HepG2 (cell line): Measurements from ENCODE around the gene LRIG1. TPM values are rescaled to one million over a fixed set of nuclear protein-coding genes. Genes with fewer than 3 reads are reported as not detected.

Experiments used
- ATAC-seq: fragments of 200-7000 bp; cut with Tn5 transposase; 3 replicates; pipeline ENCODE4 v1.9.1; 2020; ENCODE audit warnings: mild to moderate bottlenecking, moderate library complexity
- BruUV-seq: library from RNA; stranded (reverse); fragments of 400-500 nt; replicated peaks from 2 replicates; lab custom pipeline; 2021; lab: Mats Ljungman, UMichigan
- CTCF ChIA-PET: fragments of 300-600 bp; formaldehyde crosslinking; extraction: SDS; loops from one replicate; lab custom pipeline; 2021; ENCODE audit warnings: low total read pairs, inconsistent platforms, low intra/inter-chr PET ratio; lab: Yijun Ruan, JAX
- POLR2A ChIA-PET: fragments of 350-600 bp; sonication (Branson Sonifier 250); formaldehyde crosslinking; loops from one replicate; lab custom pipeline; 2020; ENCODE audit warnings: antibody characterized with exemption, inconsistent platforms; lab: Yijun Ruan, JAX
- DNase-seq: peaks from one replicate; pipeline ENCODE4 v3.0.0-alpha.2; 2015; ENCODE audit warnings: low spot score
- FAIRE-seq: peaks from 3 replicates; lab custom pipeline; 2011; peaks lifted over from hg19 to GRCh38; lab: Jason Lieb, UNC
- H2AFZ ChIP-seq: one replicate; pipeline ENCODE4 v1.6.1; 2011; ENCODE audit warnings: low read length, inconsistent platforms
- H3K27ac ChIP-seq: fragments of 300-600 bp; 3 replicates; pipeline ENCODE4 v1.8.0; 2011; ENCODE audit warnings: mixed run types, mild to moderate bottlenecking, mixed read lengths, low read length, inconsistent platforms; ENCODE audit not compliant: insufficient read depth; ENCODE audit errors: extremely low read length
- H3K27me3 ChIP-seq, 2 experiments: fragments of 200-600 bp in 1 of 2; 2 replicates in 1 of 2; 3 replicates in 1 of 2; pipeline versions ENCODE4 v1.6.0 to v1.8.0; 2011; ENCODE audit warnings: low read length in 2 of 2, mild to moderate bottlenecking in 2 of 2, moderate library complexity in 2 of 2, inconsistent platforms in 1 of 2; ENCODE audit not compliant: insufficient read depth in 2 of 2, control insufficient read depth in 1 of 2
- H3K36me3 ChIP-seq, 2 experiments: fragments of 200-600 bp in 1 of 2; replicated peaks in 1 of 2; 2 replicates in 1 of 2; 3 replicates in 1 of 2; pipeline versions ENCODE4 v1.5.1 to v1.8.0; 2011; ENCODE audit warnings: low read length in 2 of 2, inconsistent platforms in 1 of 2; ENCODE audit not compliant: insufficient read depth in 2 of 2, control insufficient read depth in 1 of 2
- H3K4me1 ChIP-seq: 2 replicates; pipeline ENCODE4 v1.5.1; 2012; ENCODE audit warnings: low read length, inconsistent platforms; ENCODE audit not compliant: insufficient read depth
- H3K4me2 ChIP-seq: 2 replicates; pipeline ENCODE4 v1.6.0; 2011; ENCODE audit warnings: low read depth, low read length, inconsistent platforms
- H3K4me3 ChIP-seq, 3 experiments: fragments of 200-600 bp in 1 of 3; sonication (generic), shearing (Covaris generic) in 1 of 3; replicated peaks in 1 of 3; 2 replicates each; pipeline ENCODE4 v1.5.1; 2011 to 2016; ENCODE audit warnings: low read length in 3 of 3, inconsistent platforms in 2 of 3, low read depth in 2 of 3, mild to moderate bottlenecking in 2 of 3, control low read depth in 1 of 3, mixed read lengths in 1 of 3; ENCODE audit not compliant: insufficient read depth in 1 of 3
- H3K79me2 ChIP-seq: one replicate; pipeline ENCODE4 v1.6.1; 2011; ENCODE audit warnings: low read length, inconsistent platforms; ENCODE audit not compliant: insufficient read depth
- H3K9ac ChIP-seq: 2 replicates; pipeline ENCODE4 v1.6.0; 2011; ENCODE audit warnings: mild to moderate bottlenecking, low read depth, low read length, inconsistent platforms; ENCODE audit not compliant: insufficient read depth
- H3K9me3 ChIP-seq: 2 replicates; pipeline ENCODE4 v1.5.1; 2012; ENCODE audit warnings: mild to moderate bottlenecking, low read length
- H4K20me1 ChIP-seq: 2 replicates; pipeline ENCODE4 v1.6.0; 2011; ENCODE audit warnings: inconsistent platforms, mild to moderate bottlenecking, low read length, moderate library complexity; ENCODE audit not compliant: insufficient read depth
- ATF7 ChIP-seq, 2 experiments: fragments of 450-650 bp in 1 of 2; sonication (generic) in 1 of 2; formaldehyde crosslinking in 1 of 2; IDR thresholded peaks; 2 replicates each; pipeline versions ENCODE4 v1.4.0 to v1.6.1; 2016 to 2020; ENCODE audit warnings: antibody characterized with exemption in 1 of 2, mild to moderate bottlenecking in 1 of 2, missing genetic modification reagents in 1 of 2
- CEBPB ChIP-seq: IDR thresholded peaks from 2 replicates; pipeline ENCODE4 v1.6.1; 2011; ENCODE audit warnings: low read depth, low read length, improper control_type of control experiment, borderline replicate concordance
- CEBPG ChIP-seq: IDR thresholded peaks from 2 replicates; pipeline ENCODE4 v1.6.1; 2016
- FOSL2 ChIP-seq: sonication (generic); formaldehyde crosslinking; IDR thresholded peaks from 2 replicates; pipeline ENCODE4 v1.4.0; 2020; ENCODE audit warnings: missing genetic modification reagents
- PBX2 ChIP-seq: IDR thresholded peaks from 2 replicates; pipeline ENCODE4 v1.6.1; 2016; ENCODE audit warnings: control low read depth
- ZBTB2 ChIP-seq: sonication (generic); formaldehyde crosslinking; IDR thresholded peaks from 2 replicates; pipeline ENCODE4 v1.8.0; 2022; ENCODE audit warnings: low read depth, missing genetic modification reagents
- ZSCAN25 ChIP-seq: sonication (generic); formaldehyde crosslinking; IDR thresholded peaks from 2 replicates; pipeline ENCODE4 v1.8.0; 2022; ENCODE audit warnings: mild to moderate bottlenecking, missing genetic modification reagents
- WGBS: methylation state at CpG from one replicate; pipeline ENCODE4 v1.1.6; 2017; ENCODE audit warnings: low lambda C conversion rate; 5-methylcytosine and 5-hydroxymethylcytosine counted together
- in situ Hi-C: cut with HindIII; loops from 2 replicates; pipeline ENCODE4 v1.10.0; 2017; ENCODE audit warnings: low pct_unique_long_range_greater_than_20kb; ENCODE audit not compliant: extremely low pct_ligation_motif_present
- intact Hi-C: fragments of 100-400 bp; cut with micrococcal nuclease; formaldehyde crosslinking; loops from one replicate; pipeline ENCODE4 v1.10.0; 2022; ENCODE audit not compliant: unreplicated experiment
- polyA plus RNA-seq, 8 experiments: library from polyadenylated mRNA; depleted of rRNA in 3 of 8; stranded (reverse) in 7 of 8; unstranded in 1 of 8; fragments of >200 nt; fragmentation: Illumina TruSeq in 4 of 8; extraction: Trizol in 4 of 8; gene quantifications; 2 replicates each; pipeline versions ENCODE4 v1.2.1 to v1.2.3, GENCODE V29; 2011 to 2016; ENCODE audit warnings: low read depth in 4 of 8, missing spikeins in 1 of 8, mixed read lengths in 1 of 8; ENCODE audit not compliant: insufficient read depth in 1 of 8
- total RNA-seq, 5 experiments: library from RNA; depleted of rRNA; stranded (reverse); fragments of >200 nt; fragmentation: Illumina TruSeq; extraction: Trizol; gene quantifications; 2 replicates each; pipeline ENCODE4 v1.2.3, GENCODE V29; 2016; ENCODE audit warnings: low read depth in 1 of 5

LRIG1 gene
- total and polyA plus RNA-seq, 2 of the 13 experiments (the other 11 are each of a cell fraction or from before 2014, with no cell fraction given) = 17.8 to 24.8 TPM

- DNase-seq (no peak), ATAC-seq (no peak), FAIRE-seq (no peak)
- no TSS peak for BruUV-seq
- Histone ChIP-seq H3K4me3 (no peak overlapping the region), H3K27me3 (no peaks in the 10 kb centered on the region), H3K79me2 (peaks cover 82% of the 10 kb centered on the region), H3K27ac (peak overlapping the region; percentile 22), H3K4me2 (no peak overlapping the region), H3K9me3 (no peaks in the 10 kb centered on the region), H2AFZ (no peak overlapping the region), H4K20me1 (no peaks in the 10 kb centered on the region), H3K9ac (no peak overlapping the region), H3K36me3 (no peaks in the 10 kb centered on the region), H3K4me1 (peaks cover 85% of the 10 kb centered on the region)
- ChIA-PET CTCF (no interaction called here), POLR2A (interaction anchor here (1.0 to 1.2 kb wide), 2 partner anchors 8 to 10 kb away, joined by 3 to 8 read pairs; no protein-coding TSS in a partner anchor)
- WGBS = 74% methylated on average over 12 of the region's 12 CpGs
- intact Hi-C loops = no loop called here
- TF ChIP-seq CEBPG (CRISPR knock-in tag) (peak; percentile 49; the same call in 1 of the 2 replicates), ZBTB2 (CRISPR knock-in tag) (no peak), ZSCAN25 (CRISPR knock-in tag) (no peak), FOSL2 (0 out of 2 replicates have a peak, but pooled peaks have one; percentile 5), ATF7 (IDR thresholded peaks at IDR 0.05) (no peak), ATF7 (CRISPR knock-in tag; IDR thresholded peaks at IDR 0.05) (no peak), PBX2 (CRISPR knock-in tag) (no peak), CEBPB (0 out of 2 replicates have a peak, but pooled peaks have one; percentile 39)
- in situ Hi-C loops = no loop called here
Observed at GRCh38 chr3:66472313-66473134, 28.3 kb downstream of the LRIG1 start.
